H1 (cell line): ENCODE results near the gene OSBPL3. TPM values are rescaled to one million over a fixed set of nuclear protein-coding genes. Genes with fewer than 3 reads are reported as not detected.

Source experiments
- CTCF ChIA-PET: fragments of 300-600 bp; sonication (Branson Sonifier 250); formaldehyde crosslinking; loops from one replicate; lab custom pipeline; 2021; ENCODE audit not compliant: partially characterized antibody; lab: Charles Lee
- POLR2A ChIA-PET: fragments of 300-600 bp; sonication (Branson Sonifier 250); formaldehyde crosslinking; loops from one replicate; lab custom pipeline; 2021; ENCODE audit warnings: inconsistent platforms; ENCODE audit not compliant: partially characterized antibody; lab: Charles Lee
- DNase-seq, 2 experiments: peaks; one replicate each; pipeline versions ENCODE4 v3.0.0 to v3.0.0-alpha.2; 2010 to 2022; ENCODE audit warnings: low spot score in 2 of 2, low read depth in 1 of 2, mixed read lengths in 1 of 2
- FAIRE-seq: peaks from 2 replicates; lab custom pipeline; 2011; peaks lifted over from hg19 to GRCh38; lab: Jason Lieb, UNC
- H2AFZ ChIP-seq: 2 replicates; pipeline ENCODE4 v1.8.1; 2012; ENCODE audit warnings: low read length, inconsistent platforms
- H2AK5ac ChIP-seq: 2 replicates; pipeline ENCODE4 v1.6.1; 2013; ENCODE audit warnings: low read depth, low read length
- H2BK120ac ChIP-seq: replicated peaks from 2 replicates; pipeline ENCODE3; 2013; ENCODE audit warnings: low read depth, low read length, inconsistent platforms
- H2BK12ac ChIP-seq: 2 replicates; pipeline ENCODE4 v1.6.1; 2013; ENCODE audit warnings: low read depth, low read length
- H2BK15ac ChIP-seq: 2 replicates; pipeline ENCODE4 v1.6.1; 2013; ENCODE audit warnings: low read length
- H2BK20ac ChIP-seq: 2 replicates; pipeline ENCODE4 v1.6.1; 2013; ENCODE audit warnings: low read length
- H2BK5ac ChIP-seq: 2 replicates; pipeline ENCODE4 v1.6.1; 2013; ENCODE audit warnings: low read depth, low read length
- H3K14ac ChIP-seq: 2 replicates; pipeline ENCODE4 v1.6.1; 2013; ENCODE audit warnings: inconsistent platforms; ENCODE audit not compliant: insufficient read length
- H3K18ac ChIP-seq: 2 replicates; pipeline ENCODE4 v1.6.1; 2013; ENCODE audit warnings: low read length; ENCODE audit errors: extremely low read depth
- H3K23ac ChIP-seq: 2 replicates; pipeline ENCODE4 v1.6.1; 2013; ENCODE audit warnings: inconsistent platforms; ENCODE audit not compliant: insufficient read length
- H3K23me2 ChIP-seq: 2 replicates; pipeline ENCODE4 v1.6.1; 2013; ENCODE audit warnings: low read depth, low read length
- H3K27ac ChIP-seq: 2 replicates; pipeline ENCODE4 v1.6.1; 2011; ENCODE audit warnings: low read depth, low read length, inconsistent platforms
- H3K27me3 ChIP-seq, 4 experiments: replicated peaks in 1 of 4; 1 replicate in 1 of 4; 2 replicates in 3 of 4; pipeline versions ENCODE4 v1.6.1 to v1.8.1; 2011 to 2013; ENCODE audit warnings: low read length in 3 of 4, mild to moderate bottlenecking in 3 of 4, inconsistent platforms in 2 of 4, mixed read lengths in 2 of 4, moderate library complexity in 1 of 4; ENCODE audit not compliant: control insufficient read depth in 3 of 4, insufficient read depth in 3 of 4; ENCODE audit errors: extremely low read depth in 1 of 4
- H3K36me3 ChIP-seq, 4 experiments: 2 replicates each; pipeline versions ENCODE4 v1.6.1 to v1.8.1; 2011 to 2013; ENCODE audit warnings: mild to moderate bottlenecking in 4 of 4, low read length in 3 of 4, moderate library complexity in 2 of 4, control low read depth in 1 of 4, inconsistent platforms in 1 of 4; ENCODE audit not compliant: insufficient read depth in 4 of 4, control insufficient read depth in 2 of 4
- H3K4ac ChIP-seq: replicated peaks from 2 replicates; pipeline ENCODE3; 2013; ENCODE audit warnings: low read length, low read depth, mixed read lengths, inconsistent platforms; ENCODE audit not compliant: insufficient read length
- H3K4me1 ChIP-seq, 4 experiments: replicated peaks in 1 of 4; 1 replicate in 1 of 4; 2 replicates in 3 of 4; pipeline versions ENCODE4 v1.6.1 to v1.8.1; 2011 to 2013; ENCODE audit warnings: low read length in 3 of 4, inconsistent platforms in 2 of 4, mixed read lengths in 1 of 4; ENCODE audit not compliant: insufficient read depth in 4 of 4, control insufficient read depth in 3 of 4
- H3K4me2 ChIP-seq, 2 experiments: 2 replicates each; pipeline versions ENCODE4 v1.6.1 to v1.8.1; 2011 to 2013; ENCODE audit warnings: low read depth in 2 of 2, low read length in 2 of 2, control low read depth in 1 of 2, inconsistent platforms in 1 of 2, mild to moderate bottlenecking in 1 of 2; ENCODE audit not compliant: insufficient read depth in 1 of 2
- H3K4me3 ChIP-seq, 4 experiments: fragments of 200-600, 300-600 bp in 1 of 4; sonication (generic), shearing (Covaris generic), sonication (Bioruptor Twin) in 1 of 4; 2 replicates each; pipeline versions ENCODE4 v1.5.1 to v1.8.1; 2011 to 2016; ENCODE audit warnings: low read length in 4 of 4, low read depth in 3 of 4, control low read depth in 2 of 4, inconsistent platforms in 2 of 4, mild to moderate bottlenecking in 2 of 4, mixed read lengths in 1 of 4, moderate library complexity in 1 of 4; ENCODE audit not compliant: insufficient read depth in 2 of 4; ENCODE audit errors: extremely low read depth in 1 of 4
- H3K56ac ChIP-seq: replicated peaks from 2 replicates; pipeline ENCODE3; 2013; ENCODE audit warnings: low read depth, mild to moderate bottlenecking, mixed read lengths, low read length, inconsistent platforms; ENCODE audit not compliant: insufficient read length
- H3K79me1 ChIP-seq: 2 replicates; pipeline ENCODE4 v1.6.1; 2013; ENCODE audit warnings: low read depth, low read length, control low read depth
- H3K79me2 ChIP-seq, 2 experiments: 2 replicates each; pipeline versions ENCODE4 v1.6.1 to v1.8.1; 2012 to 2013; ENCODE audit warnings: low read length in 2 of 2, mild to moderate bottlenecking in 2 of 2, inconsistent platforms in 1 of 2; ENCODE audit not compliant: insufficient read depth in 2 of 2, control insufficient read depth in 1 of 2
- H3K9ac ChIP-seq, 4 experiments: replicated peaks in 1 of 4; 1 replicate in 1 of 4; 2 replicates in 3 of 4; pipeline versions ENCODE4 v1.6.1 to v1.8.1; 2011 to 2013; ENCODE audit warnings: low read depth in 3 of 4, low read length in 3 of 4, control low read depth in 2 of 4, mild to moderate bottlenecking in 2 of 4, moderate library complexity in 2 of 4, inconsistent platforms in 1 of 4; ENCODE audit errors: extremely low read depth in 1 of 4
- H3K9me3 ChIP-seq, 2 experiments: 2 replicates each; pipeline versions ENCODE4 v1.6.1 to v1.8.1; 2012 to 2013; ENCODE audit warnings: mild to moderate bottlenecking in 2 of 2, moderate library complexity in 2 of 2, control low read depth in 1 of 2, inconsistent platforms in 1 of 2, low read depth in 1 of 2, low read length in 1 of 2, mixed read lengths in 1 of 2; ENCODE audit not compliant: insufficient read depth in 2 of 2
- H4K20me1 ChIP-seq, 2 experiments: replicated peaks in 1 of 2; 2 replicates each; pipeline versions ENCODE3 to v1.8.1; 2011 to 2013; ENCODE audit warnings: inconsistent platforms in 2 of 2, low read length in 2 of 2, mild to moderate bottlenecking in 1 of 2; ENCODE audit not compliant: insufficient read depth in 2 of 2, control insufficient read depth in 1 of 2
- H4K5ac ChIP-seq: 2 replicates; pipeline ENCODE4 v1.6.1; 2013; ENCODE audit warnings: low read length, low read depth, mixed read lengths, inconsistent platforms; ENCODE audit not compliant: insufficient read length
- H4K8ac ChIP-seq: 2 replicates; pipeline ENCODE4 v1.8.0; 2013; ENCODE audit warnings: mild to moderate bottlenecking, moderate library complexity, low read length, inconsistent platforms; ENCODE audit not compliant: insufficient read depth; ENCODE audit errors: extremely low read depth
- H4K91ac ChIP-seq: replicated peaks from 2 replicates; pipeline ENCODE3; 2013; ENCODE audit warnings: low read length, mixed read lengths, inconsistent platforms; ENCODE audit not compliant: insufficient read length
- NRF1 ChIP-seq: IDR thresholded peaks from 2 replicates; pipeline ENCODE4 v1.6.1; 2011; ENCODE audit warnings: mild to moderate bottlenecking, low read depth, low read length, improper control_type of control experiment
- WGBS, 2 experiments: shearing (Covaris generic) in 1 of 2; methylation state at CpG; one replicate each; pipeline versions ENCODE4 v1.1.6 to v1.1.7; 2013 to 2015; ENCODE audit warnings: low lambda C conversion rate in 2 of 2, mixed read lengths in 2 of 2, inconsistent platforms in 1 of 2, low coverage in 1 of 2, missing lambda C conversion rate in 1 of 2; ENCODE audit not compliant: insufficient replicate concordance in 2 of 2, insufficient coverage in 1 of 2, insufficient read length in 1 of 2; ENCODE audit errors: extremely low coverage in 1 of 2, missing lambda C conversion rate in 1 of 2; 5-methylcytosine and 5-hydroxymethylcytosine counted together
- polyA plus RNA-seq, 7 experiments: library from polyadenylated mRNA; depleted of rRNA in 3 of 7; stranded (reverse) in 5 of 7; unstranded in 2 of 7; fragments of >200 nt in 5 of 7; fragments of 200-250 nt in 2 of 7; gene quantifications; 1 replicate in 5 of 7; 2 replicates in 1 of 7; 4 replicates in 1 of 7; pipeline versions ENCODE4 v1.2.1 to v1.2.3, GENCODE V29; 2011 to 2013; ENCODE audit warnings: missing spikeins in 2 of 7, mixed read lengths in 2 of 7
- total RNA-seq: library from RNA; stranded (reverse); fragmentation: NEBNext Ultra II Directional; extraction: Animal tissue kit (Norgen Biotek cat#: 25700); gene quantifications from 2 replicates; pipeline ENCODE4 v1.2.1, GENCODE V29; 2021

The OSBPL3 gene
- total and polyA plus RNA-seq, 2 of the 8 experiments (the other 6 are each of a cell fraction or from before 2014, with no cell fraction given) = 2.8 to 13.9 TPM

- Histone ChIP-seq H2AFZ (peak overlapping the region; percentile 3; the same call in 1 of the 2 replicates), H2BK12ac (no peak overlapping the region), H3K4ac (no peak overlapping the region), H3K9ac (peak overlapping the region in 3 of 4 experiments; percentile 45 to 76 (median 52); a peak in 5 of 7 replicates), H4K5ac (no peak overlapping the region), H2BK20ac (no peak overlapping the region), H3K4me2 (peak overlapping the region; percentile 76 to 78), H3K56ac (no peak overlapping the region), H3K4me1 (peaks cover 6 to 14% (median 10%) of the 10 kb centered on the region in 4 experiments), H2BK15ac (no peak overlapping the region), H2AK5ac (no peak overlapping the region), H4K20me1 (peaks cover 0 to 6% of the 10 kb centered on the region in 2 experiments), H3K23ac (no peak overlapping the region), H3K23me2 (peaks cover 21% of the 10 kb centered on the region; the same call in 1 of the 2 replicates), H3K79me2 (peaks cover 0 to 20% of the 10 kb centered on the region in 2 experiments; a peak in 2 of 4 replicates), H3K14ac (no peak overlapping the region), H3K79me1 (no peaks in the 10 kb centered on the region; the same call in 1 of the 2 replicates), H3K27ac (no peak overlapping the region), H3K27me3 (peaks cover 8 to 36% (median 28%) of the 10 kb centered on the region in 4 experiments), H3K36me3 (no peaks in the 10 kb centered on the region), H3K18ac (peak overlapping the region; percentile 56; the same call in 1 of the 2 replicates), H4K91ac (no peak overlapping the region), H2BK120ac (no peak overlapping the region), H3K9me3 (no peaks in the 10 kb centered on the region; a peak in 1 of 4 replicates), H4K8ac (peak overlapping the region; percentile 82; the same call in 1 of the 2 replicates), H2BK5ac (0 out of 2 replicates have a peak overlapping the region, but pooled peaks have one; percentile 45), H3K4me3 (peak overlapping the region; percentile 36 to 79 (median 58))
- ChIA-PET POLR2A (interaction anchor here (0.5 to 2.0 kb wide), 12 partner anchors 9 to 1234 kb away, joined by 3 to 7 read pairs (median 3); partner anchors contain the start of genes CYCS and PALS2), CTCF (interaction anchor here (0.6 to 3.0 kb wide), 23 partner anchors 13 to 167 kb away, joined by 3 to 26 read pairs (median 4); no protein-coding TSS in a partner anchor)
- FAIRE-seq (no peak), DNase-seq (peak; percentile 25 to 82)
- 1% methylated on average over 31 of the region's 42 CpGs; no CpG with 5 or more reads in 1 of the 2 experiments for WGBS, 2 experiments
- no peak for TF ChIP-seq NRF1
Observed at GRCh38 chr7:24979470-24979862, 512 bp downstream of the OSBPL3 start.
